Endothelial cell of umbilical vein (primary cell): ENCODE data around the gene ADSS1. TPM values are rescaled to one million over a fixed set of nuclear protein-coding genes. Genes with fewer than 3 reads are reported as not detected.

Experiments used
- BruUV-seq: library from RNA; stranded (reverse); fragments of 400-500 nt; replicated peaks from 2 replicates; lab custom pipeline; 2021; lab: Mats Ljungman, UMichigan
- CTCF ChIA-PET: fragments of 300-600, 350-600 bp; sonication (Branson Sonifier 250); formaldehyde crosslinking; loops from one replicate; lab custom pipeline; 2021; ENCODE audit warnings: antibody characterized with exemption, inconsistent platforms; lab: Charles Lee
- POLR2A ChIA-PET: fragments of 300-600, 350-600 bp; sonication (Branson Sonifier 250); formaldehyde crosslinking; loops from one replicate; lab custom pipeline; 2021; ENCODE audit warnings: antibody characterized with exemption, inconsistent platforms; lab: Charles Lee
- DNase-seq: peaks from one replicate; pipeline ENCODE4 v3.0.0-alpha.2; 2011; ENCODE audit warnings: low read depth, low spot score
- FAIRE-seq: peaks from 2 replicates; lab custom pipeline; 2011; peaks lifted over from hg19 to GRCh38; lab: Jason Lieb, UNC
- H2AFZ ChIP-seq: 2 replicates; pipeline ENCODE4 v1.6.0; 2012; ENCODE audit warnings: low read depth, low read length, control low read depth, inconsistent platforms
- H3K27ac ChIP-seq: 2 replicates; pipeline ENCODE4 v1.5.1; 2011; ENCODE audit warnings: low read depth, mild to moderate bottlenecking, control low read depth, low read length, moderate library complexity; ENCODE audit not compliant: insufficient read depth
- H3K27me3 ChIP-seq, 2 experiments: 2 replicates each; pipeline versions ENCODE4 v1.6.0 to v1.6.1; 2011; ENCODE audit warnings: low read length in 2 of 2, mixed read lengths in 1 of 2; ENCODE audit not compliant: control insufficient read depth in 2 of 2, insufficient read depth in 2 of 2
- H3K36me3 ChIP-seq, 2 experiments: 2 replicates in 1 of 2; 3 replicates in 1 of 2; pipeline ENCODE4 v1.5.1; 2011; ENCODE audit warnings: low read length in 2 of 2, mild to moderate bottlenecking in 1 of 2, moderate library complexity in 1 of 2; ENCODE audit not compliant: control insufficient read depth in 2 of 2, insufficient read depth in 2 of 2; ENCODE audit errors: extremely low read depth in 1 of 2
- H3K4me1 ChIP-seq: 3 replicates; pipeline ENCODE4 v1.5.1; 2011; ENCODE audit warnings: mild to moderate bottlenecking, low read length; ENCODE audit not compliant: control insufficient read depth, insufficient read depth; ENCODE audit errors: extremely low read depth
- H3K4me2 ChIP-seq: 2 replicates; pipeline ENCODE4 v1.6.1; 2011; ENCODE audit warnings: low read length, control low read depth, mixed read lengths; ENCODE audit not compliant: insufficient read depth
- H3K4me3 ChIP-seq, 3 experiments: fragments of 200-600 bp in 1 of 3; sonication (generic), shearing (Covaris generic) in 1 of 3; replicated peaks in 1 of 3; 2 replicates each; pipeline ENCODE4 v1.5.1; 2011 to 2016; ENCODE audit warnings: control low read depth in 3 of 3, low read length in 3 of 3, mild to moderate bottlenecking in 2 of 3, inconsistent platforms in 1 of 3, low read depth in 1 of 3, moderate library complexity in 1 of 3; ENCODE audit not compliant: insufficient read depth in 1 of 3
- H3K79me2 ChIP-seq: 2 replicates; pipeline ENCODE4 v1.6.0; 2012; ENCODE audit warnings: low read length, inconsistent platforms; ENCODE audit not compliant: control insufficient read depth, insufficient read depth
- H3K9ac ChIP-seq: replicated peaks from 2 replicates; pipeline ENCODE3; 2011; ENCODE audit warnings: low read length, control low read depth; ENCODE audit not compliant: insufficient read depth; ENCODE audit errors: extremely low read depth
- H3K9me1 ChIP-seq: replicated peaks from 3 replicates; pipeline ENCODE4 v1.6.0; 2011; ENCODE audit warnings: mild to moderate bottlenecking, low read length; ENCODE audit not compliant: control insufficient read depth, insufficient read depth; ENCODE audit errors: extremely low read depth
- H3K9me3 ChIP-seq: replicated peaks from 2 replicates; pipeline ENCODE4 v1.5.1; 2012; ENCODE audit warnings: low read length, inconsistent platforms; ENCODE audit not compliant: control insufficient read depth, insufficient read depth
- H4K20me1 ChIP-seq: replicated peaks from 2 replicates; pipeline ENCODE3; 2011; ENCODE audit warnings: mild to moderate bottlenecking, low read length; ENCODE audit not compliant: control insufficient read depth, insufficient read depth; ENCODE audit errors: extremely low read depth
- EZH2 ChIP-seq: IDR thresholded peaks from 2 replicates; pipeline ENCODE4 v1.6.1; 2012; ENCODE audit warnings: borderline replicate concordance, low read depth, mild to moderate bottlenecking, moderate library complexity, low read length, inconsistent platforms; ENCODE audit not compliant: severe bottlenecking
- FOS ChIP-seq: IDR thresholded peaks from 2 replicates; pipeline ENCODE4 v1.6.1; 2011; ENCODE audit warnings: mild to moderate bottlenecking, low read length, moderate library complexity, borderline replicate concordance; ENCODE audit not compliant: insufficient read depth
- GATA2 ChIP-seq: IDR thresholded peaks from 2 replicates; pipeline ENCODE4 v1.7.0; 2011; ENCODE audit warnings: low read depth, mild to moderate bottlenecking, moderate library complexity, mixed read lengths, low read length; ENCODE audit not compliant: insufficient read length, insufficient read depth
- JUN ChIP-seq: IDR thresholded peaks from 2 replicates; pipeline ENCODE4 v1.6.1; 2011; ENCODE audit warnings: borderline replicate concordance, low read depth; ENCODE audit not compliant: insufficient read length, insufficient read depth
- MYC ChIP-seq: IDR thresholded peaks from one replicate; pipeline ENCODE4 v1.6.1; 2011; ENCODE audit warnings: mild to moderate bottlenecking, low read depth, low read length
- POLR2A ChIP-seq: IDR thresholded peaks from 2 replicates; pipeline ENCODE4 v1.6.1; 2012; ENCODE audit warnings: low read depth, mild to moderate bottlenecking, control low read depth, low read length
- POLR2AphosphoS5 ChIP-seq: IDR thresholded peaks from 2 replicates; pipeline ENCODE4 v1.6.1; 2012; ENCODE audit warnings: low read depth, mild to moderate bottlenecking, control low read depth, low read length, moderate library complexity; ENCODE audit not compliant: insufficient read depth
- dilution Hi-C: fragments of 300-500 bp; cut with MboI; formaldehyde crosslinking; loops from one replicate; pipeline ENCODE4 v1.15.0; 2019; ENCODE audit warnings: low sequenced_read_pairs; ENCODE audit not compliant: extremely low pct_ligation_motif_present
- intact Hi-C: fragments of 100-400 bp; cut with micrococcal nuclease; formaldehyde crosslinking; loops from one replicate; pipeline ENCODE4 v1.10.0; 2022
- polyA plus RNA-seq, 4 experiments: library from polyadenylated mRNA; depleted of rRNA in 3 of 4; stranded (reverse) in 3 of 4; unstranded in 1 of 4; fragments of >200 nt; gene quantifications; 2 replicates each; pipeline versions ENCODE4 v1.2.1 to v1.2.3, GENCODE V29; 2011 to 2012; ENCODE audit warnings: missing spikeins in 1 of 4
- total RNA-seq: library from RNA; stranded (reverse); gene quantifications from 2 replicates; pipeline ENCODE4 v1.2.3, GENCODE V29; 2021
- TF ChIP-seq, protein P1 (sequence below): IDR thresholded peaks from 2 replicates; pipeline ENCODE4 v1.6.1; 2011; ENCODE audit not compliant: insufficient read depth, insufficient read length
- TF ChIP-seq, protein P2 (sequence below), 2 donors: IDR thresholded peaks; 1 replicate in 1 of 2; 2 replicates in 1 of 2; pipeline ENCODE4 v1.5.1; 2011; ENCODE audit warnings: low read length in 2 of 2, mild to moderate bottlenecking in 2 of 2, moderate library complexity in 2 of 2, control low read depth in 1 of 2, inconsistent platforms in 1 of 2, low read depth in 1 of 2; ENCODE audit not compliant: insufficient read depth in 1 of 2; ENCODE audit errors: extremely low read depth in 1 of 2

Gene ADSS1
- total and polyA plus RNA-seq, 2 donors (not counting 3 experiments of a cell fraction or from before 2014, with no cell fraction given) = 1.9 TPM

DNA sequence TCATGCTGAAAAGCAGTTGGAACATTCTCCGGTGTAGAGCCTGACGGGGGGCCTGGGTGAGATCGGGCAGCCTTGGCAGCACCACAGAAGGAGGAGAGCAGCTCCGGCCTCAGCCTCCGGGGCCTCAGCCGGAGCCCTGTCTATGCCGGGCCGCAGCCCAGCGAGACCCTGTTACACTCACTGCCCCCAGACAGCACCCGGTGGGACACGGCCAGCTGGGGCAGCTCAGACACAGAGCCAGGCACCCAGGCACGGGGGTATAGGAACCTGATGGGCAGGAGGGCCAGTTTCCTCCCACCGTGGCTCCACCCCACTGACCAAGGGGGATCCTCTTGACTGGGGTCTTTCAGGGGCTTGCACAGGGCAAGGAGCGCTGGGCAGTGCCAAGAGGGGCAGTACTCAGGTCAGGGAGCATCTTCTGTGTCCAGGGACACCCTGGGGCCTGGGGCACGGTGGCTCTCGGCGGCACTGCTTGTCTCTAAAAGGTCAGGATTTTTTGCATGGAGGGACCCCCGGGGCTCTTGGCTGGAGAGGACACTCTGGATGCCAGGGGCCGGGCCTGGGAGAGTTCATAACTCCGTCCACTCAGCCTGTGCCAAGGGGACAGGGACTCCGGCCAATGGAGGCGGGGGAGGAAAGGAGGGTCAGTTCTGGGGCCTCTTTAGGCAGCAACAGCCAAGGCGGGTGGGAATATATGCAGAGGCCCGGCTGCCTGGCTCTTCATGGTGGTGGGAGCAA is 25.2 kb upstream of the ADSS1 start:
- no peaks in the 10 kb centered on the region for H3K9me3 ChIP-seq
- H3K9me1 ChIP-seq = no peaks in the 10 kb centered on the region
- TF ChIP-seq POLR2AphosphoS5 (no peak), POLR2A (no peak), JUN (no peak), MYC (no peak), GATA2 (no peak), FOS (no peak), EZH2 (no peak)
- TF ChIP-seq, protein P1, sequence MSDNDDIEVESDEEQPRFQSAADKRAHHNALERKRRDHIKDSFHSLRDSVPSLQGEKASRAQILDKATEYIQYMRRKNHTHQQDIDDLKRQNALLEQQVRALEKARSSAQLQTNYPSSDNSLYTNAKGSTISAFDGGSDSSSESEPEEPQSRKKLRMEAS = no peak
- TF ChIP-seq, protein P2, sequence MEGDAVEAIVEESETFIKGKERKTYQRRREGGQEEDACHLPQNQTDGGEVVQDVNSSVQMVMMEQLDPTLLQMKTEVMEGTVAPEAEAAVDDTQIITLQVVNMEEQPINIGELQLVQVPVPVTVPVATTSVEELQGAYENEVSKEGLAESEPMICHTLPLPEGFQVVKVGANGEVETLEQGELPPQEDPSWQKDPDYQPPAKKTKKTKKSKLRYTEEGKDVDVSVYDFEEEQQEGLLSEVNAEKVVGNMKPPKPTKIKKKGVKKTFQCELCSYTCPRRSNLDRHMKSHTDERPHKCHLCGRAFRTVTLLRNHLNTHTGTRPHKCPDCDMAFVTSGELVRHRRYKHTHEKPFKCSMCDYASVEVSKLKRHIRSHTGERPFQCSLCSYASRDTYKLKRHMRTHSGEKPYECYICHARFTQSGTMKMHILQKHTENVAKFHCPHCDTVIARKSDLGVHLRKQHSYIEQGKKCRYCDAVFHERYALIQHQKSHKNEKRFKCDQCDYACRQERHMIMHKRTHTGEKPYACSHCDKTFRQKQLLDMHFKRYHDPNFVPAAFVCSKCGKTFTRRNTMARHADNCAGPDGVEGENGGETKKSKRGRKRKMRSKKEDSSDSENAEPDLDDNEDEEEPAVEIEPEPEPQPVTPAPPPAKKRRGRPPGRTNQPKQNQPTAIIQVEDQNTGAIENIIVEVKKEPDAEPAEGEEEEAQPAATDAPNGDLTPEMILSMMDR (IDR thresholded peaks at IDR 0.05; ENCODE audit: extremely low read depth in 1 of 2, insufficient read depth in 1 of 2, low read depth in 1 of 2, low read length in 2 of 2) = no peak
- no peak for DNase-seq
- peaks cover 10 to 22% of the 10 kb centered on the region in 2 experiments for H3K36me3 ChIP-seq
- intact Hi-C loops = no loop called here
- ChIA-PET CTCF (interaction anchor here (1.3 to 2.7 kb wide), 2 partner anchors 18 to 33 kb away, joined by 4 to 8 read pairs; no protein-coding TSS in a partner anchor), POLR2A (no interaction called here)
- no peak overlapping the region for H3K27ac ChIP-seq
- no peaks in the 10 kb centered on the region for H4K20me1 ChIP-seq
- H3K4me1 ChIP-seq = peaks cover 16% of the 10 kb centered on the region
- FAIRE-seq = no peak
- dilution Hi-C loops = no loop called here
- no peak overlapping the region for H3K4me2 ChIP-seq
- H3K4me3 ChIP-seq = no peak overlapping the region
- no peak overlapping the region for H2AFZ ChIP-seq
- H3K79me2 ChIP-seq = peaks cover 67% of the 10 kb centered on the region
- no peak overlapping the region for H3K9ac ChIP-seq
- H3K27me3 ChIP-seq = no peaks in the 10 kb centered on the region
- no TSS peak for BruUV-seq
